ENCODE results near the gene ARHGAP25.
A peak's percentile ranks its signal among the peaks of the same experiment; 100 is the strongest.

The ARHGAP25 gene

DNA sequence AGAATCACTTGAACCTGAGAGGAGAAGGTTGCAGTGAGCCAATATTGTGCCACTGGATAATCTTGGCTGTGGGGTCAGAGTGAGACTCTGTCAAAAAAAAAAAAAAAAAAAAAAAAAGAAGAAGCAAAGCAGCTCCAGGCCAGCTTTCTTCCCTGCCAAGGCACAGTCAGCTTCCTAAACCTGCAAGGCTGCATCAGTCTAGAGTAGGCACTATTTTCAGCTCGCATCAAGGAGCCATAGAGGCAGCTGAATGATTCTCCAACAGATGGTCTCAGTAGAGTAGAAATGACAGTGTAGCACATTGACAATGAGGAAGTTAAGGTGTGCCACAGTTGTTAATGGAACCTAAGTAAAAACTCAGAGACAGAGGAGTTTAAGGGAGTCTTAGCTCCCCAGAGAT lies 101.0 kb downstream of the ARHGAP25 start:
- H4K20me1 ChIP-seq (ENCODE audit: low read depth, low read length), result no peaks in the 10 kb centered on the region
- H3K27me3 ChIP-seq (ENCODE audit: low read length), result no peaks in the 10 kb centered on the region
- H3F3A ChIP-seq (ENCODE audit: insufficient read depth), result peaks cover 3% of the 10 kb centered on the region; the same call in 1 of the 2 replicates
- no peaks in the 10 kb centered on the region for H3K36me3 ChIP-seq (ENCODE audit: low read length)
- H3K9me2 ChIP-seq (replicated peaks; ENCODE audit: insufficient read depth, low read length), result no peaks in the 10 kb centered on the region
- H2AFZ ChIP-seq (ENCODE audit: low read depth, low read length, severe bottlenecking), result peak overlapping the region; percentile 57
- H3K9me3 ChIP-seq (ENCODE audit: insufficient read depth, low read length), result peaks cover 6% of the 10 kb centered on the region; the same call in 1 of the 2 replicates
- H3K27ac ChIP-seq (ENCODE audit: low read depth, low read length), result 0 out of 2 replicates have a peak overlapping the region, but pooled peaks have one; percentile 8
- H3K4me2 ChIP-seq (ENCODE audit: low read depth, low read length, poor library complexity, severe bottlenecking), result no peak overlapping the region
- no peaks in the 10 kb centered on the region for H3K79me2 ChIP-seq (ENCODE audit: insufficient read depth, low read length)
- TF ChIP-seq, protein P1, sequence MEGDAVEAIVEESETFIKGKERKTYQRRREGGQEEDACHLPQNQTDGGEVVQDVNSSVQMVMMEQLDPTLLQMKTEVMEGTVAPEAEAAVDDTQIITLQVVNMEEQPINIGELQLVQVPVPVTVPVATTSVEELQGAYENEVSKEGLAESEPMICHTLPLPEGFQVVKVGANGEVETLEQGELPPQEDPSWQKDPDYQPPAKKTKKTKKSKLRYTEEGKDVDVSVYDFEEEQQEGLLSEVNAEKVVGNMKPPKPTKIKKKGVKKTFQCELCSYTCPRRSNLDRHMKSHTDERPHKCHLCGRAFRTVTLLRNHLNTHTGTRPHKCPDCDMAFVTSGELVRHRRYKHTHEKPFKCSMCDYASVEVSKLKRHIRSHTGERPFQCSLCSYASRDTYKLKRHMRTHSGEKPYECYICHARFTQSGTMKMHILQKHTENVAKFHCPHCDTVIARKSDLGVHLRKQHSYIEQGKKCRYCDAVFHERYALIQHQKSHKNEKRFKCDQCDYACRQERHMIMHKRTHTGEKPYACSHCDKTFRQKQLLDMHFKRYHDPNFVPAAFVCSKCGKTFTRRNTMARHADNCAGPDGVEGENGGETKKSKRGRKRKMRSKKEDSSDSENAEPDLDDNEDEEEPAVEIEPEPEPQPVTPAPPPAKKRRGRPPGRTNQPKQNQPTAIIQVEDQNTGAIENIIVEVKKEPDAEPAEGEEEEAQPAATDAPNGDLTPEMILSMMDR (IDR thresholded peaks at IDR 0.05; ENCODE audit: insufficient read depth, low read length, poor library complexity, severe bottlenecking), result no peak
- no peak for TF ChIP-seq EZH2phosphoT487 (conservative IDR thresholded peaks at IDR 0.05; ENCODE audit: low read length)
- H3K4me3 ChIP-seq (ENCODE audit: insufficient read depth, low read length, poor library complexity, severe bottlenecking), result no peak overlapping the region
- no peak overlapping the region for H3K9ac ChIP-seq (ENCODE audit: low read length)

DNA sequence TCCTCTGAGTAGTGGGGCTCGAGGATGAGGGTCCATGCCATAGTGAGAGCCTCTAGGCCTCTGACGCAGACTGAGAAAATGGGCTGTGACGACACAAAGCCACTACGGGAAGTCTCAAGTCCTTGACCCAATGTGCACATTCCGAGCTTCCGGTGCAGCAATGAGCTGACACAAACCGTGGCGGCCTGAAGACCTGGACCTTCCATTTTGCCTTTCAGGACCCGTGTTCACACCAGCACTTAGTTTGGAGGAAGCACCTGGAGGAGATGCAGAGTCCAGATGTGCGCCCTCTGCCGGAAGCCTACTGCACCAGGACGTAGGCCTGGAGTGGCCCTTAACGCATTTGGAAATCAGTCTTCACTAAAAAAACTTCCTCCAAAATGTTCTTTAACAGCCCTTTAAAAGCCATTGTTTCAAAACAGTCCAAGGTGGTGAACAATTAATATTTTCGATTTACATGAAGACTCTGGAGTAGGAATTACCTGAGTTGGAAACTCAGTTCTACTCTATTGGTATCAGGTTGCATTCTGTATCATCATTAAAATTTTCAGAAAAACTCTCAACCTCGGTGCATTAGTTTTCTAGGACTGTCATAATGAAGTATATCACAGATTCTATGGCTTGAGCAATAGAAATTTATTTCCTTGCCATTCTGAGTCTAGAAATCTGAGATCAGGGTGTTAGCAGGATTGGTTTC lies 102.7 kb downstream of the ARHGAP25 start:
- no peak overlapping the region for H3K4me2 ChIP-seq (ENCODE audit: low read depth, low read length, poor library complexity, severe bottlenecking)
- H3K27ac ChIP-seq (ENCODE audit: low read depth, low read length), result no peak overlapping the region; the same call in 1 of the 2 replicates

DNA sequence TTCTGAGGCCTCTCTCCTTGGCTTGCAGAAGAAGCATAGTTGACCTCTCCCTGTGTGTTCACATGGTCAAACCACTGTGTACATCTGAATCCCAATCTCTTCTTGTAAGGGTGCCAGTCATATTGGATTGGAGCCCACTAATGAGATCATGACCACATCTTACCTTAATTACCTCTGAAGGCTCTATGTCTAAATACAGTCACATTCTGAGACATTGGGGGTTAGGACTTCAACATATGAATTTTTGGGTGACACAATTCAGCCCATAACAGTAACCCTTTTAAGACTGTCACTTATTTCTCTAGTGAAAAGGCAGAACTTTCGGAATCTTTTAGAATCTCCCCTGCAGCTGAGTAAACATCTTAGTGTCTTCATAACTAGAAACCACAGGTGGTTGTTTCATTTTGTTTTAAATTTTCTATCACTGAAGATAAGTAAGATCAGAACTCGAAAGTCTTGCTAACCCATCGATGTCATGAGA lies 103.3 kb downstream of the ARHGAP25 start:
- Histone ChIP-seq H3K9me2 (replicated peaks; ENCODE audit: insufficient read depth, low read length) (no peaks in the 10 kb centered on the region), H3K4me2 (ENCODE audit: low read depth, low read length, poor library complexity, severe bottlenecking) (no peak overlapping the region), H3F3A (ENCODE audit: insufficient read depth) (peaks cover 3% of the 10 kb centered on the region; the same call in 1 of the 2 replicates), H2AFZ (ENCODE audit: low read depth, low read length, severe bottlenecking) (peak overlapping the region; percentile 65), H4K20me1 (ENCODE audit: low read depth, low read length) (no peaks in the 10 kb centered on the region), H3K9ac (ENCODE audit: low read length) (no peak overlapping the region), H3K27ac (ENCODE audit: low read depth, low read length) (no peak overlapping the region; the same call in 1 of the 2 replicates), H3K27me3 (ENCODE audit: low read length) (no peaks in the 10 kb centered on the region), H3K9me3 (ENCODE audit: insufficient read depth, low read length) (peaks cover 6% of the 10 kb centered on the region; the same call in 1 of the 2 replicates), H3K79me2 (ENCODE audit: insufficient read depth, low read length) (no peaks in the 10 kb centered on the region), H3K4me3 (ENCODE audit: insufficient read depth, low read length, poor library complexity, severe bottlenecking) (no peak overlapping the region), H3K36me3 (ENCODE audit: low read length) (no peaks in the 10 kb centered on the region)
- TF ChIP-seq, protein P1 (IDR thresholded peaks at IDR 0.05; ENCODE audit: insufficient read depth, low read length, poor library complexity, severe bottlenecking), result no peak
- no peak for TF ChIP-seq EZH2phosphoT487 (conservative IDR thresholded peaks at IDR 0.05; ENCODE audit: low read length)

More for the DNA sequence above, 102.7 kb downstream of the ARHGAP25 start:
- Histone ChIP-seq H3K9me2 (replicated peaks; ENCODE audit: insufficient read depth, low read length) (no peaks in the 10 kb centered on the region), H3F3A (ENCODE audit: insufficient read depth) (peaks cover 3% of the 10 kb centered on the region; the same call in 1 of the 2 replicates), H2AFZ (ENCODE audit: low read depth, low read length, severe bottlenecking) (peak overlapping the region; percentile 65), H3K79me2 (ENCODE audit: insufficient read depth, low read length) (no peaks in the 10 kb centered on the region), H3K9me3 (ENCODE audit: insufficient read depth, low read length) (peaks cover 6% of the 10 kb centered on the region; the same call in 1 of the 2 replicates), H3K9ac (ENCODE audit: low read length) (no peak overlapping the region), H3K27me3 (ENCODE audit: low read length) (no peaks in the 10 kb centered on the region), H4K20me1 (ENCODE audit: low read depth, low read length) (no peaks in the 10 kb centered on the region), H3K36me3 (ENCODE audit: low read length) (no peaks in the 10 kb centered on the region), H3K4me3 (ENCODE audit: insufficient read depth, low read length, poor library complexity, severe bottlenecking) (no peak overlapping the region)
- TF ChIP-seq, protein P1 (IDR thresholded peaks at IDR 0.05; ENCODE audit: insufficient read depth, low read length, poor library complexity, severe bottlenecking), result peak; percentile 76
- TF ChIP-seq EZH2phosphoT487 (conservative IDR thresholded peaks at IDR 0.05; ENCODE audit: low read length), result no peak

Measured in SU-DHL-6 (cell line).